Thyroid gland (tissue), 4 donors: Measurements from ENCODE around the gene ULK2.

ENCODE experiments used
- POLR2A ChIP-seq, 2 donors: fragments of 450-650 bp; IDR thresholded peaks; one replicate each; pipeline ENCODE4 v1.6.1; 2017; ENCODE audit warnings: antibody characterized with exemption in 2 of 2, mild to moderate bottlenecking in 2 of 2, moderate library complexity in 1 of 2
- TF ChIP-seq, protein P1 (sequence below), 6 experiments: fragments of 200-600 bp in 3 of 6; fragments of 450-650 bp in 3 of 6; sonication (generic) in 3 of 6; IDR thresholded peaks; one replicate each; pipeline ENCODE4 v1.5.1; 2016 to 2019; ENCODE audit warnings: antibody characterized with exemption in 6 of 6, mild to moderate bottlenecking in 2 of 6, inconsistent platforms in 1 of 6, moderate library complexity in 1 of 6

DNA sequence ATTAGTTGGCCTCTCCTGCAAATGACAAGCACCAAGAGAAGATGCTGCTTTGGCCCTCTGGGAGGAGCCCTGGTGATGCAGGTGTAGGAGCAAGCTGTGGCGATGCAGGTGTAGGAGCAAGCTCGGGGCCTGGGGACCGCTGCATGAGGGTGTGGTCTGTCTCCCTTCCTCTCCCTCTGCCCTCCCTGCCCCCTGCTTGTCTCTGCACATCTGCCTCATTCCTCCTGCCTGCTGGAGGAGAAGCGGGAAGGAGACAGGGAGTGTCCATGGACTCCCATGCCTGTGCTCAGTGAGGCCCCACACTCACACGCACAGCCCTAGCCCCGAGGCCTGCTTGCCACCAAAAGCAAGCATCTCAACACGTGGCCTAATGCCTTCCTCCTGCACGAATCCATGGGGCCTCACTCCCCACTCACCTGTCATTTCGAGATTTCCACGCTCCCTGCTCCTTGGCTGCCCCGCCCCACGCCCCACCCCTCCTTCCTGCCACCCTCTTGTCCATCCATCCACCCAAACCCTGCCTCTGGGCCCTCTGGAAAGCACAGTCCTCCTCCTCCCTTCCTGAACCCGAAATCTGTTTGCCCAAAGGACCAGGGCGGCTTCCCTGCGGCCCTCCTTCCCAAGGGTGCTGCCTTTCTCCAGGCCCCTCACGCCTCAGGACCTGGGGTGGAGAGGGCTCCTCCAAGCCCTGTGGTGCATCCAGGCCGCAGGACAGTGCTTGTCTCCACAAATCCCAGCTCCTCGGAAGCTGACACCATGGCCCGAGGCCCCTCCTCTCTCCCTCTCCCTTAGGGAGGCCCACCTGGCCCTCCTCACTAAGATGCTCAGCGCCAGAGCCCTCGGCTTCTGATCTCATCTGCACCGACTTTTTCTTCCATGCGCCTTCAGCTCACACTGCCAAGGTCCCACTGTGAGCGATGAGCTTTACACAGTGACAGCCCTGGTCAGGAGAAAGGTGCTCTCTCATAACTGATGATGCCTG, 107.9 kb downstream of the ULK2 start:
- TF ChIP-seq, protein P1, sequence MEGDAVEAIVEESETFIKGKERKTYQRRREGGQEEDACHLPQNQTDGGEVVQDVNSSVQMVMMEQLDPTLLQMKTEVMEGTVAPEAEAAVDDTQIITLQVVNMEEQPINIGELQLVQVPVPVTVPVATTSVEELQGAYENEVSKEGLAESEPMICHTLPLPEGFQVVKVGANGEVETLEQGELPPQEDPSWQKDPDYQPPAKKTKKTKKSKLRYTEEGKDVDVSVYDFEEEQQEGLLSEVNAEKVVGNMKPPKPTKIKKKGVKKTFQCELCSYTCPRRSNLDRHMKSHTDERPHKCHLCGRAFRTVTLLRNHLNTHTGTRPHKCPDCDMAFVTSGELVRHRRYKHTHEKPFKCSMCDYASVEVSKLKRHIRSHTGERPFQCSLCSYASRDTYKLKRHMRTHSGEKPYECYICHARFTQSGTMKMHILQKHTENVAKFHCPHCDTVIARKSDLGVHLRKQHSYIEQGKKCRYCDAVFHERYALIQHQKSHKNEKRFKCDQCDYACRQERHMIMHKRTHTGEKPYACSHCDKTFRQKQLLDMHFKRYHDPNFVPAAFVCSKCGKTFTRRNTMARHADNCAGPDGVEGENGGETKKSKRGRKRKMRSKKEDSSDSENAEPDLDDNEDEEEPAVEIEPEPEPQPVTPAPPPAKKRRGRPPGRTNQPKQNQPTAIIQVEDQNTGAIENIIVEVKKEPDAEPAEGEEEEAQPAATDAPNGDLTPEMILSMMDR (IDR thresholded peaks at IDR 0.05) = no peak
- TF ChIP-seq POLR2A (IDR thresholded peaks at IDR 0.05) = no peak
